Stimulated activated CD4-positive, alpha-beta T cell treated with anti-CD3 and anti-CD28 coated beads, TNF-alpha, amount 100 ng/mL, for 24 hours (primary cell): ENCODE results near the gene PRPSAP1.
"Not testable (repeated sequence)": the region's sequence is repeated elsewhere in the genome, so short reads cannot be mapped to it uniquely, and the experiment has no call there.

Source experiments
- DNase-seq, 3 experiments: peaks; one replicate each; pipeline ENCODE4 v3.0.0-alpha.2; 2020; ENCODE audit warnings: low read depth in 3 of 3

PRPSAP1 gene

GRCh38 chr17:76326306-76326705, 27.4 kb downstream of the PRPSAP1 start:
- no peak for DNase-seq

- no peak for DNase-seq
These were observed 35.1 kb downstream of the PRPSAP1 start for GRCh38 chr17:76318586-76318985.

GRCh38 chr17:76317535-76317934, 36.2 kb downstream of the PRPSAP1 start:
- no peak for DNase-seq

DNA sequence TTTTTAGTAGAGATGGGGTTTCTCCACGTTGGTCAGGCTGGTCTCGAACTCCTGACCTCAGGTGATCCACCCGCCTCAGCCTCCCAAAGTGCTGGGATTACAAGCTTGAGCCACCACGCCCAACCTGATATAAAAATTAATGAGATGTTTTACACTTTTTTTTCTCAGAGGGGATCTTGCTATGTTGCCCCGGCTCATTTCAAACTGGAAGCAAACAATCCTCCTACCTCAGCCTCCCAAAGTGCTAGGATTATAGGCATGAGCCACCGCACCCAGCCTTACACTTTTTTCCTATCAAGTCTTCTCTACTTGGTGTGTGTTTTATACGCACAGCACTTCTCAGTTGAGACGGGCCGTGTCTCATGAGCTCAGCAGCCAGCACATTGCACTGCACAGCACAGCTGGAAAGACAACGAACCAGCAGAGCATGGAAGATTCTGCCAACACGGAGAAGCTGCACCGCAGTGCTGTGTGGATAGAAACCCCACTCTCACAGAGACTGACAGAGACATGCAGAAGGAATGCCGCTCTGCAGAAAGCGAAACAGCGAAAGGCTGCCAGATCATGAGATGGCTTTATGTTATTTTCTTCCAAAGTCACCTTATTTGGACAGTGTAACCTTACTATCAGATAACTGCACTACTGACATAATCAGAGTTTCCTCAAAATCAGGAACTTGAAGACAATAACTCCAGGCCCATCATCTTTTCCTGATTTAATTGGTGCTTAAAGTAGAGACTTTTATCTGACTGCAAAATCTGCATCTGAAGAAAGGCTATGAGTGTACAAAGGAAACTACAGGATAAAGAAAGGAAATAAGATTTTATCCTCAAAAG, 39.1 kb downstream of the PRPSAP1 start:
- DNase-seq = no peak

DNA sequence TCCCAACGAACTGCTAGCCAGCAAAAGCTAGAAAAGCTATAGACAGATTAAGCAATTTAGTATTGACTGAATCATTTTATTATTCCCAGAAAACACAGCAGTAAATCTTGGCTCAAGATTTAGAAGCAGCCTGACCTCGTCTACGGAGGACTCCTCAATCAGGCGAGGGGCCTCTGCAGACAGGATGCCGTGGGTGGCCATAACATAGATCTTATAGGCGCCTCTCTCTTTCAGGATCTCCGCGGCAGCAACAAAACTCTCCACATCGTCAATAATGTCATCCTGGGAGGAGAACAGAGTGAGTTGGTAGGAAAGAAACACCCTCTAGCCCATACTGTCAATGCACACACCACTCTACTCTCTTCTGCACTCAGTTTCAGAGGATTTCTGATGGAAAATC, 41.0 kb downstream of the PRPSAP1 start:
- no peak for DNase-seq

- no peak for DNase-seq
These were observed 44.3 kb downstream of the PRPSAP1 start for GRCh38 chr17:76309461-76309860.

DNA sequence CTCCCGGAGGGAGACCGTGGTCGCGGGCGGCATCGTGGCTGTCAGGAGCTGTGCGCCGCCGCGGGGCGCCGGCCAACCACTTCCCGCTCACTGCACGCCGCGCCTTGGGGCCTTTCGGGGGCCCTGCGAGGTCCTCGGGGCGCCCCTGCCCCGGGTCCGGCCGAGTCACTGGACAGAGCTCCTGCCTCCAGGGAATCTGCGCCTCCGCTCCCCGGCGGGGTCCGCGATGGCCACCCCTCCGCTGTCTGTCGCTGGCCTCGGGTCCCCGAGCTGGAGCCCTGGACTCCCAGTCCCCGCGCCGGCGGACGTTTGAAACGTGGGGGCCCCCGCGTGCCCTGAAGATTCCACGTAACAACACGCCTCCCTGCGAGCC, 45.8 kb downstream of the PRPSAP1 start, which contains the start of gene QRICH2:
QRICH2 (minus strand) TSS at position 311 of the 373 bp plus-strand sequence; CDS start at position 33, 278 bp downstream.
- no peak for DNase-seq

DNA sequence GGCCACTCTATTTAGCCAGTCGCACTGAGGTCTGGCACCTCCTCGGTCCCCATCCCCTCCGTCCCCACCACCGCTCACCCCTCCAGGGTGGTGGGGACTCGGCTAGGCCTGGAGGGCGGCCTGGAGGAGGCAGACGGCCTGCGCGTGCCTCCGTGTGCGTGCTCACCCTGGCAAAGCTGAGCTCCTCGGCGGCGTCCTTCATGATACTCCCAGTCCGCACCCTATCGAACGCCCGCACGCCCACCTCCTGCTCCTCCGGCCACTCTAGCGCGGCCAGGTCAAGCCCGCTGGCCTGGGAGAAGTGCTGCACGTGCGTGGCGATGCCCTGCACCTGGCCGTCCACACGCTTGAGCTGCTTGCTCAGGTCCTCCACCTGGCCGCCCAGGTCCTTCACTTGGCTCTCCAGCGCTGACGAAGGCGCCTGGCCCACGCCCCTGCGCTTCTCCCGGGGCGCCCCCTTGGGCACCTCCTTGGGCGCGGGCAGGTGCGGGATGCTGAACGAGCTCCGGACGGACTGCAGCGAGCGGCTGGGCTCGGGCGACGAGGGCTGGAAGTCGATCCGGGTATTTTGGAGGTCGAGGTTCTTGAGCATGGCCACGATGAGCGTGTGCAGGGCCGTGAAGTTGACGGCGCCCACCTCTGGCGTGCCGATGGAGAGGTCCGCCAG, 46.3 kb downstream of the PRPSAP1 start:
- DNase-seq = no peak

DNA sequence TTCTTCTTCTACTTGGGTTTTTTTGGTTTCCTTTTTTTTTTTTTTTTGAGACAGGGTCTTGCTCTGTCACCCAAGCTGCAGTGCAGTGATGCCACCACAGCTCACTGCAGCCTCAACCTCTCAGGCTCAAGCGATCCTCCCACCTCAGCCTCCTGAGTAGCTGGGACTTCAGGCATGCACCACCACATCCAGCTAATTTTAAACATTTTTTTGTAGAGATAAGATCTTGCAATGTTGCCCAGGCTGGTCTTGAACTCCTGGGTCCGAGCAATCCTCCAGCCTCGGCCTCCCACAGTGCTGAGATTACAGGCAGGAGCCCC, 48.6 kb downstream of the PRPSAP1 start:
- DNase-seq = not testable (repeated sequence)

- no peak for DNase-seq
These were observed 49.2 kb downstream of the PRPSAP1 start for GRCh38 chr17:76304226-76305134.

GRCh38 chr17:76297436-76297835, 56.3 kb downstream of the PRPSAP1 start:
- no peak for DNase-seq

GRCh38 chr17:76296889-76297288, 56.8 kb downstream of the PRPSAP1 start:
- DNase-seq = no peak

DNA sequence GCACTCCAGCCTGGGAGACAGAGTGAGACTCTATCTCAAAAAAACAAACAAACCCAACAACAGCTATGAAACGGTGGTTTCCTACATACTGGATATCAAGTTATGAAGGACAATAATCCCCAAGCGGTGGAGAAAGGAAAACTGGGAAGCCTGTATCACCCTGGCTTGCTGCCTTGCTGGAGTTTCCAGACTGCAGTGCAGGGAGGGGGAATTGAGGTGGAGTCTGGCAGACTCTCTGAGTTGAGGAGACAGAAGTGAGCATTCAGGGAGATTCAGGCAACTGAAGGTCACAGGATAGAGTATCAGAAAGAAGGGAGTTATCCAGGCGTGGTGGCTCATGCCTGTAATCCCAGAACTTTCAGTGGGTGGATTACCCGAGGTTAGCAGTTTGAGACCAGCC, 57.5 kb downstream of the PRPSAP1 start:
- DNase-seq = no peak

DNA sequence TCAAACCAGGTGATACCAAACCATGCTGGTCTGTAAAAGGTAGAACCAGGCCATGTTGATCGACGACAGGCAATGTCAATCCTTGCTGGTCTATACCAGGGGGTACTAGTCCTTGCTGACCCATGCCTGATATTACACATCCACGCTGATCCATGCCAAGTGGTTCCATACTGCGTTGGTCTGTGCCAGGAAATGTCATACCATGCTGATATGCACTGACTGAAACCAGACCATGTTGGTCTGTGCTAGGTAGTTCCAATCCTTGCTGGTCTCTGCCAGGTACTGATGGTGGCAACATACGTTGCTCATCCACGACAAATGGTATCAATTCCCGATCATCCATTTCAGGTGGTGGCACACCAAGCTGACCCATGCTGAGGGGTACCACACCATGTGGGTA, 60.6 kb downstream of the PRPSAP1 start:
- DNase-seq = no peak

DNA sequence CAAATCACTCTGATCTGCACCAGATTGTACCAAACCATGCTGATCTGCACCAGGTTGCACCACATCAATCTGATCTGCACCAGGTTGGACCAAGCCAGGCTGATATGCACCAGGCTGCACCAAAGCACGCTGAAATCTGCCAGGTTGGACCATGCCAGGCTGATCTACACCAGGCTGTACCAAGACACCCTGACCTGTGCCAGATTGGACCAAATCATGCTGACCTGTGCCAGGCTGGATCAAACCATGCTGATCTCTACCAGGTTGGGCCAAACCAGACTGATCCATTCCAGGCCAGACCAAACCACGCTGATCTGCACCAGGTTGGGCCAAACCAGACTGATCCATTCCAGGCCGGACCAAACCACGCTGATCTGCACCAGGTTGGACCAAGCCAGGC, 61.1 kb downstream of the PRPSAP1 start:
- no peak for DNase-seq

GRCh38 chr17:76281573-76282371, 71.9 kb downstream of the PRPSAP1 start:
- DNase-seq = no peak

DNA sequence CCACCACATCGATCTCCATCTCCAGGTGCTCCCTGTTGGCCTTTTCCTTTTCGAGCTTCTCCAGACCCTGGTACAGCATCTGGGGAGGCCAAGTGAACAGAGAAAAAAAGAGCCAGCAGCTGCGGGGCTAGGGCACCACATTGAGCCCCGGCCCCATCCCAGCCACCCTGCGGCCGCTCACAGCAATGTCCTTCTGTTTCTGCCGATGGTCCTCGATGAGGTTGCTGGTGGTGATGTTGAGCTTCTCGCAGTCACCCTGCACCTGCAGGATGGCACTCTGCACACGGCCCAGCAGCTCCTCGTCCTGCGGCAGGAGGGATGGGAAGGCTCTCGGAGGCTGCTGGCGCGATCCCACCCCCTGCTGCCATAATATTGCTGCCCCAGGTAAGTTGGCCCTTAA, 73.1 kb downstream of the PRPSAP1 start:
- DNase-seq = no peak

GRCh38 chr17:76279742-76280287, 73.9 kb downstream of the PRPSAP1 start:
- no peak for DNase-seq

GRCh38 chr17:76278952-76279741, 74.6 kb downstream of the PRPSAP1 start:
- peak; percentile 71 to 84 (median 79) for DNase-seq

DNA sequence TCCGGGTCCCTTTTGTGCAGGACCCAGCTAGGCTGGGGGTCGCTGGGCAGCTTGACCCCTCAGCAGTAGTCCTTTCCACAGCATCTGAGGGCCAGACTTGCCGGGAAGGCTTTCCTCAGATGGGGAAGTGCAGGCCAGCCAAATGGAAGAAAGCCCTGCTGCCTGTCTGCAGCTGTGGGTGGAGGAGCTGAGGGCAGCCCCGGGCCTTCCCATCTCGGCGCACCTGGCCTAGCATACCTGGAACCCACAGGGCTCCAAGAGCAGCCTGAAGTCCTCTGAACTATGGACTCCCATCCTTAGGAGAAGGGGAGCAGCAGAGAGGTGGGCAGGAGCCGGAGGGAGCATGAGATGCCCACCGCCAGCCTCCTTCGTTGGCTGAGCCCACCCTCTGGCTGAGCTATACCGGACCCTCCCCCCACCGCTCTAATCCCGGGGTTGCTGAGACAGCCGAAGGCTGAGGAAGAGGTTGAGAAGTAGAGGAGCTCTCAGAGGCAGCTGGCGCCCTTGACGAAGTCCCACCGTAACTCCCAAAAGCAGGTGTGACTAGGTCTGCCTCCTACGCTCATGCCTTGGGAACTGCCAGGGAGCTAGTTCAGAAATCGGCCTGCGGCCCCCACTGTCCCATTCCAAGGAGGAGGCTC, 75.3 kb downstream of the PRPSAP1 start:
- DNase-seq = no peak
